Cerebellar cortex (tissue), 1 donor: ENCODE measurements around the gene FAHD1.
"Not testable (repeated sequence)": the region's sequence is repeated elsewhere in the genome, so short reads cannot be mapped to it uniquely, and the experiment has no call there.

Source experiments
- DNase-seq: peaks from one replicate; pipeline ENCODE4 v3.0.0-alpha.2; 2015; ENCODE audit warnings: low spot score

Gene FAHD1

DNA sequence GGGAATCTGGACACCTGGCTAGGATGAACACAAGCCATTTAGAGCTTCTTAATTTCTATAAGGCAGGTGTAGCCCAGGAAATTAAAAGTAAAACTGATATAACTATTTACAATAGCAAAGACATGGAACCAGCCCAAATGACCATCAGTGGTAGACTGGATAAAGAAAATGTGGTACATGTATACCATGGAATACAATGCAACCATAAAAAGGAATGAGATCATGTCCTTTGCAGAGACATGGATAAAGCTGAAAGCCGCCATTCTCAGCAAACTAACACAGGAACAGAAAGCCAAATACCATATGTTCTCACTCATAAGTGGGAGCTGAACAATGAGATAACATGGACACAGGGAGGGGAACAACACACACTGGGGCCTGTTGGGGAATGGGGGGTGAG, 19.4 kb downstream of the FAHD1 start:
- DNase-seq: no peak

DNA sequence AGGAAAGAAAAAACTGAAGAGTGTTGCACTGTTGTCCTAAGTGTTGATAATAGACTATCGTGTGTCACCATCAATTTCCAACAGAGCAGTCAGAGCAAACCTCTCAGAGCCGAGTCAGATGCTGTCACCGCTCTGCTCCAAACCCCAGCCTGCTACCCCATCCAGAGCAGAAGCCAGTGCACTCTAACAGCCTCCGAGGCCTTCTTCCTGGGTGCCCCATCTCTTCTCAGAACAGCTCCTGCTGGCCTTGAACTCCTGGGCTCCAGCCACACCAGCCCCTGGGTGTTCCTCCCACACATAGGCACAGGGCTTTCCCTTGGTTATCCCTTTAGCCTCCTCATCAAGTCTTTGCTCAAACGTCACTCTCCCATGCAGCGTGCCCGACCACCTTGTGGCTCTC, 24.0 kb downstream of the FAHD1 start:
- DNase-seq: no peak

DNA sequence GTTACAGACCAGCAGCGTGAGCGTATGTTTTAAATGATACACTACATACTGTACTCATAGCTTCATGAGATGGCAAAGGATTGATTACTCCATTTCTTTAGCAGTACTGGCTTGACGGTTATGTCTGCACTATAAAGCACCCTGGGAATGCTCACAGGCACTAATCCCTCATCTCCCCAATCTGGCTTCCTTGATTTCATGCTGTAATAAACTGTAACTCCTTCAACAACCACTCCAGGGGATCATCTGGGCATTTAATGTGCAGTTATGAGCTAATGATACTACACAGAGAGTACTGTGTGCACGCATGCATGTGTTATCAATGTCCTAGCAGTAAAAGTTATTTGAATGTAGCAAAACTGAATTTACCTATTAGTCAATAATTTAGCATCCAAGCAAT, 24.8 kb downstream of the FAHD1 start:
- no peak for DNase-seq

DNA sequence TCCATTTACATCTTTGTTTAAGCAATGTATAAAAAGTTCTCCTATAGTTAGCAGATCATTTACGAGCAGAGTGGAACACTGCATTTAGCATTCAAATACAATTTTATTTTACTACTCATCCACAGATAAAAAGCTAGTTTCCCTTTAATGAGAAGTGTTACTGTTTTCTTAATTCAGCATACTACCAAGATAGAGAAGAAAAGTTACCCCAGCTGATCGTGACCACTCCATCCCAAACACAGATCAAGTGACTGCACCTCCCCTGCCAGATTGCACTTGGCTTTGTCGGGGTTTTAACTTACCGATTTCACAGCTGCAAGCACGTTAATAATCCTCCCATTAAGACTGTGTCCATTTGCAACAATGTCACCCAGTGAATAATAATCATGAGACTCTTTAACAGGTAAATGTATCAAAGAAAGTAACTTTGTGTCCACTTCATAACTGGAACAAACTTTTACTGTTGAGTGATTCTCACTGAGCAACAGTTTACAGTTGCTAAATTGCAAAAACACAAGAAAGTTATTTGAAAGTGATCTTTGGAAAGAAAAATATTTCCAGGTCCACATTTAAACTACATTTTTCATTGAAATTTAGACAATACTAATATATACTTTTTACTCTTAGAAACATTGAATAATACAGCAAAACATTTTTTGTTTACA, 30.6 kb downstream of the FAHD1 start:
- DNase-seq: no peak

DNA sequence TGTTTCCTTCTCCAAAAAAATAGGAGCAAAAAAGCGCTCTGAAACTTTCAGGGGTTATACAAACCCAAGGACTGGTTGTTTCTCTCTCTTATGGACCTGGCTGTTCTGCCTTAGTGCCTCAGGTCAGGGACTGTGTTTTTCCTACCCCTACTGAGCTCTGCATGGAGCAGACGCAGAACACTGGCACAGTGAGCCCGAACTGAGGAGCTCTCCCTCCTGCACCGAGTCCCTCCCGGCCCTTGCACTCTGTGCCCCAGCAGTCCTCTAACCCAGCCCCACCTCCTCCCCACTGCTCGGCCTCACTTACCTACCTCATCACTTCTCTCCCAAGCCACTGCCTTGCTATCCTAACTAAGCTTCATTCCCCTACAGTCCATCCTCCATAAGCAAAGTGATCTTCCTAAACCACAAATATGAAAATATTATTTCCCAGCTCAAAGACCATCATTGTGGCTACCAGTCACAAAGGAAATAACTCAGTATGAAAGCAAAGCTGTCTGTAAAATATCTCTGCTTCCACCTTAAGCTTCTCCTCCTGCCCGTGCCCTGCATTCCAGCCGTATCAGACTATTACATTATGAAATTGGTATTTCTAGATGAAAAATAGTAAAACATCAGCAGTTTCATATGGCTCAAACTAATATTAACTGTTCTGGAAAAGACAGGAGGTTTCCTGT, 31.3 kb downstream of the FAHD1 start:
- no peak for DNase-seq

DNA sequence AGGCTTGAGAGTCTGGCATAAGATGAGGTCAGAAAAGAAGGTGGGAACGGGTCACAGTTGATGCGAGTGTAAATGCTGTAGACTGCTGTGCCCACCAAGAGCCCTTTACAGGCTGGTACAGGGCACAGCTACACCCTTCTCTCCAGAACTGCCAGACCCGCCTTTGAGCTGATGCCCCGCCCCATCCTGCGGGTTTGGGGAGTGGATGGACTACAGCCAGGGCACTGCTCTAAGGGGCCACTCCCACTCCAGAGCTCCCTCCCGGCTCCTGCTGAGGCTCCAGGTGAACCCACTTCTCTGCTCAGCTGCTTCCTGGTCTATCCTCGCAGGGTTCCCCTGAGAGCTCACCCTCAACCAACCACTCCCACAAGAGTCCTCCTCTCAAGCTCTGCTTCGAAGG, 32.6 kb downstream of the FAHD1 start:
- no peak for DNase-seq

DNA sequence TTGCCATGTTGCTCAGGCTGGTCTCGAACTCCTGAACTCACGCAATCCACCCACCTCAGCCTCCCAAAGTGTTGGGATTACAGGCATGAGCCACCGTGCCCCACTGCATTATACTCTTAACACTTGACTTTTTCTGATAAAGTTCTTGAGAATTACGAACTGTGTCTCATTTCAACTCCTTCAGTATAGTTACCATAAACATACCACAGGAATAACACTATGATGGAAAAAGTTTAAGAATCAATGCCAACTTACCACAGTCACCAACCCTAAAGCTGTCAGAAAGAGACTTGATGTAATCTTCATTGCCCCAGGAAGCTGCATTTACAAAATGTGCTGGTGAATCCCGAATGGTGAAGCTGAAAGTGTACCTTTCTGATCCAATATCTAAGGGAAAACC, 34.7 kb downstream of the FAHD1 start:
- DNase-seq: no peak

DNA sequence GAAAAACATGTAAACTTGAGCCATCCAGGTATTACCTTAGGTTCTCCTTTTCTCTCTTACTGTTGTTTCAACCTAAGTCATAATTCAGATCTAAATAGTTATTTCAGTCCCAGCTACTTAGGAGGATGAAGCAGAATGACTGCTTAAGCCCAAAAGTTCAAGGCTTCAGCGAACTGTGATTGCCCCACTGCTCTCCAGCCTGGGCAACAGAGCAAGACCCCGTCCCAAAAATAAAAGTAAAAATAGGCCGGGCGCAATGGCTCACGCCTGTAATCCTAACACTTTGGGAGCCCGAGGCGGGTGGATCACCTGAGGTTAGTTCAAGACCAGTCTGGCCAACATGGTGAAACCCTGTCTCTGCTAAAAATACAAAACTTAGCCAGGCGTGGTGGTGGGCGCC, 35.4 kb downstream of the FAHD1 start:
- DNase-seq: no peak

DNA sequence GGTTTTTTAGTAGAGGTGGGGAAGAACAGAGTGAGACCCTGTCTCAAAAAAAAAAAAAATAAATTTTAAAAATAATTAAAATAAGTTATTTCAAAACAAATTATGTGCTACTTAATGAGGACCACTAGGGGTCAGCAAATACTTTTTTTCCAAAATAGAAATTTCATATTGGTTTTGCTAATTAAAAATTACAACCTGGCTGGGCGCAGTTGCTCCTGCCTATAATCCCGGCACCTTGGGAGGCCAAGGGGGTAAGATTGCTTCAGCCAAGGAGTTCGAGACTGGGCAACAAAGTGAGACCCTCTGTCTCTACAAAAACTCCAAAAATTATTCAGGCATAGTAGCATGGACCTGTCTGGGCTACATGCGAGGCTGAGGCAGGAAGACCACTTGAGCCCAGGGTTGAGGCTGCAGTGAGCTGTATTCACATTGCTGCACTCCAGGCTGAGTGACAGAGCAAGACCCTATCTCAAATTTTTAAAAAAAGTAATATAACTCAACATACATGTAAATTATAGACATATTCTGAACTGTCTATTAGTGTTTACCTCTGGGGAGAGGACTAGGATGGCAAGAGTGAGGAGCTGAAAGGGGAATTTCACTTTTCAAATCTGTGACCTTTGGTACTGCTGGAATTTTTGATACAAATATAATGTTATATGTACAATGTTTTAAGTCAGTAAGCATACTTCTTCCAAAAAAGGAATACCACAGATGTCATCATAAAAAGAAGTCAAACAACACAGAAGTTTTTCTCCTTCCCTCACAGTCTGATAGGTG, 36.9 kb downstream of the FAHD1 start:
- DNase-seq: peak; percentile 56

DNA sequence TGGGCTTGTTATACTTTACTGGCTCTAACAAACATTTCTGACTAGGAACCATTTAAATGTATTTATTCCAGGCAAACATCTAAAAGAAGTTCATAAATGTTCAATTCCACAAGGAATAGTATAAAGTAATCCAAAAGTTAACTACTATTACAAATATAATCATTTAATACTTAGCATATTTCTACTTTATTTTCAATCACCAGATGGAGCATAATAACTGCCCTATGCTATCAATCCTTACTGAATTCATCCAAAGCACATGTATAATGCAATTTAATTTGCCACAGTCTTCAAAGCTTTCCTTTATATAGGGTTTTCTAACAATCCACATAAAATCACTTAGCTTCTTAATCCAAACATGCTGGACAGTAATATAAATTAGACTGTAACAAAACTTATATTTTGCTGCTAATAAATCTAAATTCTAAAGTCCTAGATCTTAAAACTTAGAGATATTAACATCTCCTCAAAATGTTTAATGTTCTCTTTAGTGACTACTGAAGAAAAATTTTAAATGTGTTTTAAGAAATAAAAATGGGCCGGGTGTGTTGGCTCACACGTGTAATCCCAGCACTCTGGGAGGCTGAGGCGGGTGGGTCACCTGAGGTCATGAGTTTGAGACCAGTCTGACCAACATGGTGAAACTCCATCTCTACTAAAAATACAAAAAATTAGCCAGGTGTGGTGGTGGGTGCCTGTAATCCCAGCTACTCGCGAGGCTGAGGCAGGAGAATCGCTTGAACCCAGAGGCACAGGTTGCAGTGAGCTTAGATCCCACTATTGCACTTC, 39.1 kb downstream of the FAHD1 start:
- no peak for DNase-seq

DNA sequence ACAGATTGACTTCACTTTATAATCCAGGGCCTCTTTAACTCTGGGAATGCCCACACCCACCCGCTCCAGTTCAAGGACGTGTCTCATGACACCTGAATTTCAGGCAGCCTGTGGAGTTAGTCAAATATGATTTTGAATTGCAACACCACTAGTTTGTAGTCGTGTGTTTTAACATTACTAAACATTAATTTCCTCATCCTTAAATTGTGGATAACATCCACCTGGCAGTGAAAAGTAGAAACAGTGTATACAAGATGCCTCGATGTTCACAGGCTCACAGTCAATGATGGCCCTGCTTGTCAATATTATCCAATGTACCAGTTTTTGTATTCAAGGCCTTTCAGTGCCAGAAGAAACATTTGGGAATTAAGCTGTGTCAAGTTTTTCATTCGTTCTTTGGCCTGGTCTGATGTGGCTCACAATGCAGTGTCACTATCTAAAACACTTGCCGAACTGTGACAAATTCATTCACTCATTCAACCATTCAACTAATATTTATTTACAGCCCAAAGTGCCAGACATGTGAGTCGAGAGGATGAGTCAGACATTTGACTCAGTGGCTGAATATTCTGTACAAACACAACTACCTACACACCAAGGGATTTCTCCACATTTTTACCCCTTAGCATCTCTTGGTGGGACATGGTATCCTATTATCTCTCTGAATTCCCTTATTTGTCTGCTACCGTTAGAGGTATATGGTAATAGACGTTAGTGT, 43.5 kb downstream of the FAHD1 start:
- no peak for DNase-seq

DNA sequence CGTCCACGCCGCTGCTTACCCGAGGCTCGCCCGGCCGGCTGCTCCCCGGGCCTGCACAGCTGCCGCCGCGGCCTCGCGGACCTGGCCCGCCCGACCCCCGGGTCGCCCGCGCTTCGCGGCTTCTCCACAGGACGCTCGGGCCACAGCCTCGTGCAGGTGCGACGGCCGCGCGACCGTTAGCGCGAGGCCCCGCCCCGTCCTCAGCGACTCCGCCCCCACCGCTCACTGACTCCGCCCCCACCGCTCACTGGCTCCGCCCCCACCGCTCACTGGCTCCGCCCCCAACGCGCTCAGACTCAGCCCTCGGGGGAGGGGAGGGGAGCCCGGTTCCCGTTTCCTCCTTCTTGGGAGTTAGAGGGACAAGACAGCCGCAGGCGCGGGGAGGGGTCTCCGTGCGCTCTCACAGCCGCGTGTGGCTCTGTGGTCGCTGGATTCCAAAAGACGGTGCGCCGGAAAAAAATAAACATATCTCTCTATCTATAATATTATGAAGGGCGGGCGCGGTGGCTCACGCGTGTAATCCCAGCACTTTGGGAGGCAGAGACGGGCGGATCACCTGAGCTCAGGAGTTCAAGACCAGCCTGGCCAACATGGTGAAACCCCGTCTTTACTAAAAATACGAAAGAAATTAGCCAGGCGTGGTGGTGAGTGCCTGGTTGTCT, 45.1 kb downstream of the FAHD1 start, which contains the start of gene MEIOB:
TSS of gene MEIOB (minus strand) at position 191 of the 662 bp plus-strand sequence. CDS start 3,989 bp downstream, outside the sequence.
- DNase-seq: peak; percentile 43

DNA sequence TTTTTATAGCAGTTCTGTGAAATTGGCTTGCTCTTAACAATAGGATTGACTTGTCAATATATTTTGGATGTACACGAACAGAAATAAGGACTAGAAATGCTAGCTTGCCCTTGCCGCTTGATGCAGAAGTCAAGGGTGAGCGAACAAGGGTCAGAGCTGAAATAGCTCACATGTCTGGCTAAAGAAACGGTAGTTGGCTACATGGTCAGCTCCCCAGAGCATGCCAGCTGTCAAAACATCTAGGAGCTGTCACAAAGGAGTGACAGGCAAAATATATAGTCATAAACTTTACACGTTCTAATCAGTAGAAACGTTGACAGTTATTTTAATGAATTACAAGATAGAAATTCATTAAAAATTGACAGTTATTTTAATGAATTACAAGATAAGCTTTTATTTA, 47.8 kb downstream of the FAHD1 start:
- no peak for DNase-seq

DNA sequence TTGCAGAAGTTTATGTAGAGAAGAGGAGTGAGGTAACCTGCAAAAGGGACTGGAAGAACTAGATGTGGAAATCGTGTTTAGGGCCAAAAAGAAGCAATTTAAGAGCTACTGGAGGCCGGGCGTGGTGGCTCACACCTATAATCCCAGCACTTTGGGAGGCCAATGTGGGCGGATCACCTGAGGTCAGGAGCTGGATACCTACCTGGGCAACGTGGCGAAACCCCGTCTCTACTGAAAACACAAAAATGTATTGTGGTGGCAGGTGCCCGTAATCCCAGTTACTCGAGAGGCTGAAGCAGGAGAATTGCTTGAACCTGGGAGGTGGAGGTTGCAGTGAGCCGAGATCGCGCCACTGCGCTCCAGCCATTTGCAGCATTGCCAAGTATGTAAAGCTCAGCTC, 49.1 kb downstream of the FAHD1 start:
- DNase-seq: not testable (repeated sequence)

DNA sequence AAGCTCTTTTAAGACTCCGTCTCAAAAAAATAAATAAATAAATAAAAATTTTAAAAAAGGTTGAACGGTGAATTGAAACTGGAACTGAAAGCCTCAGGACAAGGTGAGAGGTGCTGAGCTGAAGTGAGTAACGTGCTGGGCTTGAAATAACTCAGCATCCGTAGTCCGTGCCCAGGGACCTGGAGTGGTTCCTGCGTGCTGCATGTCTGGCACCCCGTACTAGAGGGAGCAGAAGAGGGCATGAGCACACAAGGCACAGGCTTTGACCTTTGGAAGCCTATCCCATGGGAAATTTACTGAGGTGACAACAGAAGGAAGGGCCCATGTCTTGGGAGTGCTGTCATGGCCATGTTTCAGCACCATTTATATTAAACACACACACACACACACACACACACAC, 49.5 kb downstream of the FAHD1 start:
- no peak for DNase-seq

DNA sequence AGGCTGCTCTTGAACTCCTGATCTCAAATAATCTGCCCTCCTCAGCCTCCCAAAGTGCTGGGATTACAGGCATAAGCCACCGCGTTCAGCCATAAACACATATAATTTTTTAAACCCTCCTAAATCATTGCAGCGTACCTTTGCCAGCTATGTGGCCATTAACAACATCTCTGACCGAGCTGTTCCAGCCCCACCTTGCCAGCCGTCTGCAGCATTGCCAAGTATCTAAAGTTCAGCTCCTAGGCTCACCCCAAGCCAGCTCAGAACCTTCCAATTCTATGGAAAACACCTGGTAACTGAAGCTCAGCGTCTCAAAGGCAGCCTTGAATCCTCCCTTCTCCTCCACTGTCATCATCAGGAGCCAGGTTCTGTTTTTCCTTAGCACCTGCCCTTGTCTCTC, 50.1 kb downstream of the FAHD1 start:
- DNase-seq: no peak

DNA sequence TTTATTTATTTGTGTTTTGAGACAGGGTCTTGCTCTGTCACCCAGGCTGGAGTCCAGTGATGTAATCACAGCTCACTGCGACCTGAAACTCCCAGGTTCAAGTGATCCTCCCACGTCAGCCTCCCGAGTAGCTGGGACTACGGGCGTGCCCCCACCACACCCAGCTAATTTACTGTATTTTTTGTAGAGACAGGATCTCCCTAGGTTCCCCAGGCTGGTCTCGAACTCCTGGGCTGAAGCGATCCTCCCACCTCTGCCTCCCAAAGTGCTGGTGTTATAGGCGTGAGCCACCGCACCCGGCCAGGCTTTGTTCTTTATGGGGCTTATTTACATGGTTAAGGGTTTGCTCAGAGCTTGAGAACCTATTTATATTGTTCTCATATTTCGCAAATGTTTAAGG, 50.8 kb downstream of the FAHD1 start:
- no peak for DNase-seq

DNA sequence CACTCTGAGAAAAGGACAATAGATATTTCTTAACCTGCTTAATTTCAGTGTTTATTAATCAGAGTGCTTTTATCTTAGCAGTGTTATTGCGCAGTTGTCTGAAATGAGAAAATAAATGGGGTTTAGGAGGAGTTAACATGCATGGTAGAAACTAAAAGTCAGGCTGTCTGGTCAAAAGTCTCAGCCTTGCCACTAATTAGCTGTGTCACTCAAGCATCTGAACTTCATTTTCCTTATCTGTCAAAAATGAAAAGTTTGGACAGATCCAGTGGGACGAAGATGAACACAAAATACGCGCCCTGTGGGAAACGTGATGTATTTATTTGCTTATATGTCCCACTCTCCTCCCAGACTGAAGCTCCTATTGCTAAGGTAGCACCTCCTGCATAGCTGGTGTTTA, 51.2 kb downstream of the FAHD1 start:
- DNase-seq: no peak
